Measurements from ENCODE around the gene HAO2.
"Not testable (repeated sequence)": the region's sequence is repeated elsewhere in the genome, so short reads cannot be mapped to it uniquely, and the experiment has no call there.

The HAO2 gene

GRCh38 chr1:119375366-119375765, 6.8 kb downstream of the HAO2 start:
- DNase-seq (ENCODE audit: low read depth): no peak
- H3K4me3 ChIP-seq (ENCODE audit: low read depth, low read length): no peak overlapping the region

- no peak overlapping the region for H3K4me3 ChIP-seq (ENCODE audit: low read depth, low read length)
These were observed 8.0 kb downstream of the HAO2 start for GRCh38 chr1:119376594-119376993.

GRCh38 chr1:119377594-119377993, 9.0 kb downstream of the HAO2 start:
- not testable (repeated sequence) for DNase-seq (ENCODE audit: low read depth); H3K4me3 ChIP-seq (ENCODE audit: low read depth, low read length)

More at GRCh38 chr1:119376594-119376993, 8.0 kb downstream of the HAO2 start:
- DNase-seq (ENCODE audit: low read depth): no peak

GRCh38 chr1:119379117-119379516, 10.5 kb downstream of the HAO2 start:
- no peak for DNase-seq (ENCODE audit: low read depth)
- no peak overlapping the region for H3K4me3 ChIP-seq (ENCODE audit: low read depth, low read length)

- H3K4me3 ChIP-seq (ENCODE audit: low read depth, low read length): no peak overlapping the region
- no peak for DNase-seq (ENCODE audit: low read depth)
These were observed 11.7 kb downstream of the HAO2 start for GRCh38 chr1:119380304-119380703.

- DNase-seq (ENCODE audit: low read depth): no peak
- no peak overlapping the region for H3K4me3 ChIP-seq (ENCODE audit: low read depth, low read length)
These were observed 12.5 kb downstream of the HAO2 start for GRCh38 chr1:119380983-119381662.

- DNase-seq (ENCODE audit: low read depth): no peak
- no peak overlapping the region for H3K4me3 ChIP-seq (ENCODE audit: low read depth, low read length)
These were observed 16.0 kb downstream of the HAO2 start for GRCh38 chr1:119384591-119384990.

GRCh38 chr1:119385650-119386049, 17.1 kb downstream of the HAO2 start:
- DNase-seq (ENCODE audit: low read depth): no peak

GRCh38 chr1:119387858-119388257, 19.3 kb downstream of the HAO2 start:
- no peak overlapping the region for H3K4me3 ChIP-seq (ENCODE audit: low read depth, low read length)
- DNase-seq (ENCODE audit: low read depth): no peak

More at GRCh38 chr1:119385650-119386049, 17.1 kb downstream of the HAO2 start:
- H3K4me3 ChIP-seq (ENCODE audit: low read depth, low read length): no peak overlapping the region

GRCh38 chr1:119388450-119388849, 19.9 kb downstream of the HAO2 start:
- no peak for DNase-seq (ENCODE audit: low read depth)
- no peak overlapping the region for H3K4me3 ChIP-seq (ENCODE audit: low read depth, low read length)

GRCh38 chr1:119390526-119390925, 21.9 kb downstream of the HAO2 start:
- no peak overlapping the region for H3K4me3 ChIP-seq (ENCODE audit: low read depth, low read length)
- DNase-seq (ENCODE audit: low read depth): no peak

GRCh38 chr1:119391749-119392148, 23.2 kb downstream of the HAO2 start:
- no peak for DNase-seq (ENCODE audit: low read depth)
- H3K4me3 ChIP-seq (ENCODE audit: low read depth, low read length): no peak overlapping the region

GRCh38 chr1:119394085-119394484, 25.5 kb downstream of the HAO2 start:
- DNase-seq (ENCODE audit: low read depth): no peak

GRCh38 chr1:119396982-119397381, 28.4 kb downstream of the HAO2 start:
- H3K4me3 ChIP-seq (ENCODE audit: low read depth, low read length): no peak overlapping the region
- DNase-seq (ENCODE audit: low read depth): no peak

More at GRCh38 chr1:119394085-119394484, 25.5 kb downstream of the HAO2 start:
- no peak overlapping the region for H3K4me3 ChIP-seq (ENCODE audit: low read depth, low read length)

GRCh38 chr1:119397986-119398385, 29.4 kb downstream of the HAO2 start:
- no peak for DNase-seq (ENCODE audit: low read depth)
- H3K4me3 ChIP-seq (ENCODE audit: low read depth, low read length): no peak overlapping the region

GRCh38 chr1:119404736-119405135, 36.2 kb downstream of the HAO2 start:
- H3K4me3 ChIP-seq (ENCODE audit: low read depth, low read length): no peak overlapping the region
- no peak for DNase-seq (ENCODE audit: low read depth)

- H3K4me3 ChIP-seq (ENCODE audit: low read depth, low read length): no peak overlapping the region
- DNase-seq (ENCODE audit: low read depth): no peak
These were observed 41.1 kb downstream of the HAO2 start for GRCh38 chr1:119409731-119410130.

- no peak for DNase-seq (ENCODE audit: low read depth)
- H3K4me3 ChIP-seq (ENCODE audit: low read depth, low read length): no peak overlapping the region
These were observed 42.4 kb downstream of the HAO2 start for GRCh38 chr1:119410961-119411360.

GRCh38 chr1:119414950-119415349, 46.4 kb downstream of the HAO2 start, which contains the start of gene HSD3B2:
TSS of gene HSD3B2 (plus strand) at chr1:119415150. CDS start at chr1:119415420, 270 bp downstream.
- DNase-seq (ENCODE audit: low read depth): no peak
- no peak within 1 kb of the TSS for H3K4me3 ChIP-seq (ENCODE audit: low read depth, low read length)

GRCh38 chr1:119416006-119416640, 47.5 kb downstream of the HAO2 start:
- no peak overlapping the region for H3K4me3 ChIP-seq (ENCODE audit: low read depth, low read length)
- DNase-seq (ENCODE audit: low read depth): no peak

- no peak for DNase-seq (ENCODE audit: low read depth)
These were observed 50.5 kb downstream of the HAO2 start for GRCh38 chr1:119419109-119419508.

More at GRCh38 chr1:119419109-119419508, 50.5 kb downstream of the HAO2 start:
- H3K4me3 ChIP-seq (ENCODE audit: low read depth, low read length): no peak overlapping the region

All from skeletal muscle cell (primary cell).